SK-N-SH (cell line): ENCODE measurements around the gene UBR2. TPM values are rescaled to one million over a fixed set of nuclear protein-coding genes. Genes with fewer than 3 reads are reported as not detected.

Experiments
- CTCF ChIA-PET: fragments of 300-600, 350-600 bp; formaldehyde crosslinking; extraction: SDS; loops from one replicate; lab custom pipeline; 2021; lab: Yijun Ruan, JAX
- POLR2A ChIA-PET: fragments of 350-600 bp; sonication (Branson Sonifier 250); formaldehyde crosslinking; extraction: SDS; loops from one replicate; lab custom pipeline; 2020; ENCODE audit warnings: antibody characterized with exemption, inconsistent platforms; lab: Yijun Ruan, JAX
- DNase-seq: peaks from one replicate; pipeline ENCODE4 v3.0.0; 2012
- H2AFZ ChIP-seq: fragments of 200-600 bp; sonication (generic); 2 replicates; pipeline ENCODE4 v1.8.1; 2016; ENCODE audit warnings: antibody characterized with exemption, mild to moderate bottlenecking, low read depth
- H3F3A ChIP-seq: fragments of 200-600 bp; sonication (generic); replicated peaks from 2 replicates; pipeline ENCODE3; 2016; ENCODE audit warnings: antibody characterized with exemption, mild to moderate bottlenecking; ENCODE audit not compliant: insufficient read depth
- H3K27ac ChIP-seq, 2 experiments: fragments of 200-500 bp in 1 of 2; fragments of 200-600 bp in 1 of 2; sonication (Bioruptor generic) in 1 of 2; sonication (generic), shearing (Covaris generic) in 1 of 2; 2 replicates each; pipeline versions ENCODE4 v1.5.1 to v1.6.1; 2014 to 2016; ENCODE audit warnings: low read depth in 2 of 2, inconsistent platforms in 1 of 2, low read length in 1 of 2, mild to moderate bottlenecking in 1 of 2, mixed read lengths in 1 of 2
- H3K27me3 ChIP-seq: fragments of 200-600 bp; sonication (generic), shearing (Covaris generic); 2 replicates; pipeline ENCODE4 v1.6.1; 2016; ENCODE audit warnings: mixed run types; ENCODE audit not compliant: insufficient read depth
- H3K36me3 ChIP-seq, 2 experiments: fragments of 200-500 bp in 1 of 2; fragments of 200-600 bp in 1 of 2; sonication (Bioruptor generic) in 1 of 2; sonication (generic) in 1 of 2; replicated peaks in 1 of 2; 2 replicates each; pipeline versions ENCODE3 to v1.5.1; 2014 to 2016; ENCODE audit warnings: low read length in 1 of 2, mild to moderate bottlenecking in 1 of 2; ENCODE audit not compliant: insufficient read depth in 2 of 2, control insufficient read depth in 1 of 2
- H3K4me1 ChIP-seq, 2 experiments: fragments of 200-500 bp in 1 of 2; fragments of 200-600 bp in 1 of 2; sonication (Bioruptor generic) in 1 of 2; sonication (generic), shearing (Covaris generic) in 1 of 2; 2 replicates each; pipeline versions ENCODE4 v1.5.1 to v1.6.1; 2014 to 2016; ENCODE audit warnings: low read depth in 1 of 2, low read length in 1 of 2, mixed run types in 1 of 2; ENCODE audit not compliant: insufficient read depth in 2 of 2, control insufficient read depth in 1 of 2
- H3K4me2 ChIP-seq: fragments of 200-600 bp; sonication (generic), shearing (Covaris generic); 2 replicates; pipeline ENCODE4 v1.6.1; 2017; ENCODE audit warnings: mixed run types
- H3K4me3 ChIP-seq, 2 experiments: fragments of 200-500 bp in 1 of 2; fragments of 200-600 bp in 1 of 2; sonication (Bioruptor generic) in 1 of 2; sonication (generic), shearing (Covaris generic) in 1 of 2; 2 replicates each; pipeline versions ENCODE4 v1.5.1 to v1.8.1; 2014 to 2016; ENCODE audit warnings: low read depth in 2 of 2, inconsistent platforms in 1 of 2, low read length in 1 of 2, mild to moderate bottlenecking in 1 of 2, mixed read lengths in 1 of 2, moderate library complexity in 1 of 2
- H3K79me2 ChIP-seq: fragments of 200-600 bp; sonication (generic); 2 replicates; pipeline ENCODE4 v1.8.1; 2017; ENCODE audit warnings: mild to moderate bottlenecking; ENCODE audit not compliant: insufficient read depth
- H3K9ac ChIP-seq: fragments of 200-600 bp; sonication (generic); 2 replicates; pipeline ENCODE4 v1.6.1; 2017; ENCODE audit warnings: mixed run types
- H3K9me2 ChIP-seq: fragments of 200-600 bp; sonication (generic); 2 replicates; pipeline ENCODE4 v1.6.1; 2017; ENCODE audit warnings: mixed run types
- H3K9me3 ChIP-seq: fragments of 200-600 bp; sonication (generic); 2 replicates; pipeline ENCODE4 v1.6.1; 2017; ENCODE audit warnings: mixed run types, mild to moderate bottlenecking, moderate library complexity
- H4K20me1 ChIP-seq: fragments of 200-600 bp; sonication (generic); 2 replicates; pipeline ENCODE4 v1.6.1; 2017; ENCODE audit warnings: mild to moderate bottlenecking, mixed run types; ENCODE audit not compliant: insufficient read depth
- CTCF ChIP-seq: fragments of 200-600 bp; sonication (generic); IDR thresholded peaks from 2 replicates; pipeline ENCODE4 v1.6.1; 2017; ENCODE audit warnings: antibody characterized with exemption, mild to moderate bottlenecking, moderate library complexity
- FOXJ3 ChIP-seq: sonication (generic); formaldehyde crosslinking; IDR thresholded peaks from 2 replicates; pipeline ENCODE4 v1.5.1; 2020; ENCODE audit warnings: mild to moderate bottlenecking, missing genetic modification reagents
- JUND ChIP-seq: IDR thresholded peaks from 2 replicates; pipeline ENCODE4 v1.4.0; 2012
- REST ChIP-seq: IDR thresholded peaks from 2 replicates; pipeline ENCODE4 v1.6.1; 2012; ENCODE audit warnings: mild to moderate bottlenecking, low read depth, low read length, moderate library complexity
- RFX5 ChIP-seq: IDR thresholded peaks from 2 replicates; pipeline ENCODE4 v1.6.1; 2012; ENCODE audit warnings: mild to moderate bottlenecking, improper control_type of control experiment, low read length
- USF2 ChIP-seq: fragments of 150-350 bp; IDR thresholded peaks from 2 replicates; pipeline ENCODE4 v1.6.1; 2017; ENCODE audit warnings: antibody characterized with exemption, low read length, low read depth, borderline replicate concordance
- WGBS: methylation state at CpG from one replicate; pipeline ENCODE4 v1.1.6; 2017; ENCODE audit warnings: low lambda C conversion rate; 5-methylcytosine and 5-hydroxymethylcytosine counted together
- polyA plus RNA-seq, 3 experiments: library from polyadenylated mRNA; depleted of rRNA; stranded (reverse); fragments of >200 nt; gene quantifications; 2 replicates each; pipeline ENCODE4 v1.2.3, GENCODE V29; 2012
- TF ChIP-seq, protein P1 (sequence below): IDR thresholded peaks from 2 replicates; pipeline ENCODE4 v1.4.0; 2012; ENCODE audit warnings: low read depth, borderline replicate concordance

The UBR2 gene
- polyA plus RNA-seq, 1 of the 3 experiments (the other 2 are of a cell fraction): 5.2 TPM

- Histone ChIP-seq H3K4me3 (no peak overlapping the region), H3K79me2 (no peaks in the 10 kb centered on the region), H3K36me3 (peaks cover 10 to 13% of the 10 kb centered on the region in 2 experiments), H3K27me3 (no peaks in the 10 kb centered on the region), H3K9me2 (no peaks in the 10 kb centered on the region), H2AFZ (no peak overlapping the region), H4K20me1 (no peaks in the 10 kb centered on the region), H3K9ac (no peak overlapping the region), H3F3A (peaks cover 13% of the 10 kb centered on the region), H3K9me3 (no peaks in the 10 kb centered on the region), H3K4me2 (no peak overlapping the region), H3K4me1 (peaks cover 4% of the 10 kb centered on the region in 2 experiments; a peak in 3 of 4 replicates), H3K27ac (no peak overlapping the region)
- ChIA-PET CTCF (interaction anchor here (3.2 kb wide), 1 partner anchor 29 kb away, joined by 13 read pairs; no protein-coding TSS in a partner anchor), POLR2A (no interaction called here)
- 100% methylated on average over 2 of the region's 5 CpGs for WGBS
- DNase-seq: no peak
- TF ChIP-seq FOXJ3 (CRISPR knock-in tag) (no peak), USF2 (no peak), REST (no peak)
Observed at GRCh38 chr6:42697268-42697655, 133.4 kb downstream of the UBR2 start.

- TF ChIP-seq RFX5 (no peak), CTCF (no peak), FOXJ3 (CRISPR knock-in tag) (no peak), JUND (no peak)
- TF ChIP-seq, protein P1, sequence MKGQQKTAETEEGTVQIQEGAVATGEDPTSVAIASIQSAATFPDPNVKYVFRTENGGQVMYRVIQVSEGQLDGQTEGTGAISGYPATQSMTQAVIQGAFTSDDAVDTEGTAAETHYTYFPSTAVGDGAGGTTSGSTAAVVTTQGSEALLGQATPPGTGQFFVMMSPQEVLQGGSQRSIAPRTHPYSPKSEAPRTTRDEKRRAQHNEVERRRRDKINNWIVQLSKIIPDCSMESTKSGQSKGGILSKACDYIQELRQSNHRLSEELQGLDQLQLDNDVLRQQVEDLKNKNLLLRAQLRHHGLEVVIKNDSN: no peak
- H3K9ac ChIP-seq: no peak overlapping the region
- H3K79me2 ChIP-seq: no peaks in the 10 kb centered on the region
- H3F3A ChIP-seq: peaks cover 3% of the 10 kb centered on the region
- no peak overlapping the region for H3K27ac ChIP-seq
- no peaks in the 10 kb centered on the region for H4K20me1 ChIP-seq
- no peaks in the 10 kb centered on the region for H3K27me3 ChIP-seq
- H3K9me2 ChIP-seq: no peaks in the 10 kb centered on the region
- DNase-seq: no peak
- H3K9me3 ChIP-seq: no peaks in the 10 kb centered on the region
- peaks cover 4 to 6% of the 10 kb centered on the region in 2 experiments for H3K36me3 ChIP-seq
- no peak overlapping the region for H2AFZ ChIP-seq
- H3K4me1 ChIP-seq: peaks cover 0 to 4% of the 10 kb centered on the region in 2 experiments; a peak in 1 of 4 replicates
- no peak overlapping the region for H3K4me3 ChIP-seq
- no peak overlapping the region for H3K4me2 ChIP-seq
- 92% methylated on average over 13 of the region's 13 CpGs for WGBS
- POLR2A ChIA-PET: interaction anchor here (0.6 kb wide), 1 partner anchor 579 kb away, joined by 5 read pairs; no protein-coding TSS in a partner anchor
- CTCF ChIA-PET: interaction anchor here (3.2 kb wide), 1 partner anchor 28 kb away, joined by 13 read pairs; no protein-coding TSS in a partner anchor
Observed at GRCh38 chr6:42698217-42698616, 134.4 kb downstream of the UBR2 start.
